GM21737 (cell line): ENCODE data around the gene SLC16A6.
"Not testable (repeated sequence)": the region's sequence is repeated elsewhere in the genome, so short reads cannot be mapped to it uniquely, and the experiment has no call there.

Source experiments
- ATAC-seq: cut with Tn5 transposase; IDR thresholded peaks from one replicate; pipeline ENCODE4 v1.9.1; 2021; ENCODE audit warnings: mild to moderate bottlenecking, moderate library complexity; ENCODE audit not compliant: unreplicated experiment

The SLC16A6 gene

GRCh38 chr17:68290955-68291835 is at the start of gene SLC16A6, which contains the start of gene ARSG:
TSS of gene SLC16A6 (minus strand) at chr17:68291127. CDS start at chr17:68278320, 12,807 bp downstream.
TSS of gene ARSG (plus strand) at chr17:68291495. CDS start at chr17:68307494, 15,999 bp downstream.
- ATAC-seq = peak; percentile 53

GRCh38 chr17:68334393-68334792 is 43.5 kb upstream of the SLC16A6 start:
- no peak for ATAC-seq

- ATAC-seq = not testable (repeated sequence)
Measured at GRCh38 chr17:68331932-68332331, 41.0 kb upstream of the SLC16A6 start.

GRCh38 chr17:68329331-68329730 is 38.4 kb upstream of the SLC16A6 start:
- no peak for ATAC-seq

GRCh38 chr17:68328676-68329075 is 37.7 kb upstream of the SLC16A6 start:
- no peak for ATAC-seq

- ATAC-seq = no peak
Measured at GRCh38 chr17:68327823-68328557, 37.1 kb upstream of the SLC16A6 start.

- no peak for ATAC-seq
Measured at GRCh38 chr17:68326681-68327080, 35.8 kb upstream of the SLC16A6 start.

- no peak for ATAC-seq
Measured at GRCh38 chr17:68325961-68326360, 35.0 kb upstream of the SLC16A6 start.

- no peak for ATAC-seq
Measured at GRCh38 chr17:68324654-68325336, 33.9 kb upstream of the SLC16A6 start.

- no peak for ATAC-seq
Measured at GRCh38 chr17:68324114-68324513, 33.2 kb upstream of the SLC16A6 start.

GRCh38 chr17:68322630-68323029 is 31.7 kb upstream of the SLC16A6 start:
- ATAC-seq = no peak

GRCh38 chr17:68321556-68321954 is 30.6 kb upstream of the SLC16A6 start:
- no peak for ATAC-seq

GRCh38 chr17:68320943-68321555 is 30.1 kb upstream of the SLC16A6 start:
- ATAC-seq = no peak

GRCh38 chr17:68320311-68320865 is 29.5 kb upstream of the SLC16A6 start:
- ATAC-seq = no peak

- no peak for ATAC-seq
Measured at GRCh38 chr17:68319410-68320162, 28.7 kb upstream of the SLC16A6 start.

GRCh38 chr17:68318103-68318991 is 27.4 kb upstream of the SLC16A6 start:
- ATAC-seq = no peak

GRCh38 chr17:68317458-68317857 is 26.5 kb upstream of the SLC16A6 start:
- no peak for ATAC-seq

GRCh38 chr17:68315930-68316329 is 25.0 kb upstream of the SLC16A6 start:
- no peak for ATAC-seq
